H1 (cell line): ENCODE data around the gene DDC. TPM values are rescaled to one million over a fixed set of nuclear protein-coding genes. Genes with fewer than 3 reads are reported as not detected.

Experiments used
- ATF3 ChIP-seq: IDR thresholded peaks from 2 replicates; pipeline ENCODE4 v1.6.1; 2011; ENCODE audit warnings: low read depth, mild to moderate bottlenecking, low read length; ENCODE audit not compliant: insufficient read depth
- CBX5 ChIP-seq: fragments of 300-800, 300-1000 bp; sonication (generic); IDR thresholded peaks from 2 replicates; pipeline ENCODE4 v1.7.1; 2016; ENCODE audit warnings: antibody characterized with exemption, low read length, low read depth
- CHD1 ChIP-seq: IDR thresholded peaks from 2 replicates; pipeline ENCODE4 v1.6.1; 2012; ENCODE audit warnings: low read depth, low read length, improper control_type of control experiment
- CREB1 ChIP-seq: IDR thresholded peaks from 2 replicates; pipeline ENCODE4 v1.6.1; 2012; ENCODE audit warnings: inconsistent platforms
- CTBP2 ChIP-seq: IDR thresholded peaks from 2 replicates; pipeline ENCODE4 v1.7.0; 2011; ENCODE audit warnings: borderline replicate concordance, mild to moderate bottlenecking, moderate library complexity, mixed read lengths, low read length; ENCODE audit not compliant: insufficient read depth, insufficient read length
- EP300 ChIP-seq, 2 experiments: IDR thresholded peaks; 1 replicate in 1 of 2; 2 replicates in 1 of 2; pipeline ENCODE4 v1.6.1; 2011 to 2012; ENCODE audit warnings: low read depth in 2 of 2, low read length in 2 of 2, mild to moderate bottlenecking in 2 of 2, borderline replicate concordance in 1 of 2, inconsistent platforms in 1 of 2, moderate library complexity in 1 of 2
- FOSL1 ChIP-seq: IDR thresholded peaks from 2 replicates; pipeline ENCODE4 v1.6.1; 2011; ENCODE audit warnings: mild to moderate bottlenecking, low read depth, low read length, moderate library complexity; ENCODE audit not compliant: insufficient read depth
- JUN ChIP-seq: IDR thresholded peaks from 2 replicates; pipeline ENCODE4 v1.6.1; 2011; ENCODE audit warnings: low read depth, mild to moderate bottlenecking, improper control_type of control experiment, low read length
- JUND ChIP-seq: IDR thresholded peaks from 2 replicates; pipeline ENCODE4 v1.6.1; 2011; ENCODE audit warnings: mild to moderate bottlenecking, improper control_type of control experiment, low read length
- KDM4A ChIP-seq: IDR thresholded peaks from one replicate; pipeline ENCODE4 v1.7.1; 2012; ENCODE audit warnings: low read depth, mild to moderate bottlenecking, moderate library complexity, low read length, inconsistent platforms; ENCODE audit not compliant: severe bottlenecking
- NRF1 ChIP-seq: IDR thresholded peaks from 2 replicates; pipeline ENCODE4 v1.6.1; 2011; ENCODE audit warnings: mild to moderate bottlenecking, low read depth, low read length, improper control_type of control experiment
- RAD21 ChIP-seq, 2 experiments: IDR thresholded peaks in 1 of 2; conservative IDR thresholded peaks in 1 of 2; 2 replicates each; pipeline ENCODE4 v1.6.1; 2011; ENCODE audit warnings: low read depth in 2 of 2, low read length in 2 of 2, improper control_type of control experiment in 1 of 2, inconsistent platforms in 1 of 2, mild to moderate bottlenecking in 1 of 2, moderate library complexity in 1 of 2
- SP2 ChIP-seq: IDR thresholded peaks from 2 replicates; pipeline ENCODE4 v1.6.1; 2012; ENCODE audit warnings: mild to moderate bottlenecking, low read length, inconsistent platforms
- SRF ChIP-seq: IDR thresholded peaks from 2 replicates; pipeline ENCODE4 v1.6.1; 2011; ENCODE audit warnings: mild to moderate bottlenecking, low read depth, low read length, moderate library complexity
- SUZ12 ChIP-seq: fragments of 200-600 bp; sonication (generic); IDR thresholded peaks from 2 replicates; pipeline ENCODE4 v1.6.1; 2012; ENCODE audit warnings: mild to moderate bottlenecking, inconsistent platforms, low read length, moderate library complexity, mixed read lengths
- TAF1 ChIP-seq: IDR thresholded peaks from 2 replicates; pipeline ENCODE4 v1.6.1; 2011; ENCODE audit warnings: mild to moderate bottlenecking, low read depth, low read length
- ZNF274 ChIP-seq: IDR thresholded peaks from 2 replicates; pipeline ENCODE4 v1.7.0; 2012; ENCODE audit warnings: low read length, borderline replicate concordance; ENCODE audit errors: extremely low read depth
- polyA plus RNA-seq, 7 experiments: library from polyadenylated mRNA; depleted of rRNA in 3 of 7; stranded (reverse) in 5 of 7; unstranded in 2 of 7; fragments of >200 nt in 5 of 7; fragments of 200-250 nt in 2 of 7; gene quantifications; 1 replicate in 5 of 7; 2 replicates in 1 of 7; 4 replicates in 1 of 7; pipeline versions ENCODE4 v1.2.1 to v1.2.3, GENCODE V29; 2011 to 2013; ENCODE audit warnings: missing spikeins in 2 of 7, mixed read lengths in 2 of 7
- total RNA-seq: library from RNA; stranded (reverse); fragmentation: NEBNext Ultra II Directional; extraction: Animal tissue kit (Norgen Biotek cat#: 25700); gene quantifications from 2 replicates; pipeline ENCODE4 v1.2.1, GENCODE V29; 2021

Gene DDC
- total and polyA plus RNA-seq, 2 of the 8 experiments (the other 6 are each of a cell fraction or from before 2014, with no cell fraction given) = 0.05 TPM; not detected in 1

GRCh38 chr7:50449881-50450589, 115.2 kb downstream of the DDC start, which contains the start of gene FIGNL1 (continued):
- TF ChIP-seq CBX5 (no peak), ZNF274 (no peak), SP2 (no peak), EP300 (IDR thresholded peaks at IDR 0.05; ENCODE audit: borderline replicate concordance in 1 of 2, low read depth in 2 of 2, low read length in 2 of 2) (no peak), ATF3 (no peak), SUZ12 (peak; percentile 18; the same call in 1 of the 2 replicates), CREB1 (peak; percentile 68), TAF1 (peak; percentile 54; the same call in 1 of the 2 replicates), CTBP2 (peak; percentile 43), KDM4A (peak; percentile 78), RAD21 (IDR thresholded peaks at IDR 0.05 in 1 of 2, conservative IDR thresholded peaks at IDR 0.05 in 1 of 2; ENCODE audit: low read depth in 2 of 2, low read length in 2 of 2) (no peak), NRF1 (peak; percentile 54), CHD1 (no peak), JUND (no peak), FOSL1 (no peak), SRF (no peak), JUN (no peak)
